Epithelial cell of prostate (primary cell): ENCODE data around the gene ZNF324.
A peak's percentile ranks its signal among the peaks of the same experiment; 100 is the strongest.
"Not testable (repeated sequence)": the region's sequence is repeated elsewhere in the genome, so short reads cannot be mapped to it uniquely, and the experiment has no call there.

Experiments used
- DNase-seq: peaks from one replicate; pipeline ENCODE4 v3.0.0-alpha.2; 2011; ENCODE audit warnings: low read depth, low spot score
- H3K27ac ChIP-seq: fragments of 450-650 bp; 2 replicates; pipeline ENCODE4 v1.5.1; 2017; ENCODE audit warnings: mild to moderate bottlenecking

Gene ZNF324

DNA sequence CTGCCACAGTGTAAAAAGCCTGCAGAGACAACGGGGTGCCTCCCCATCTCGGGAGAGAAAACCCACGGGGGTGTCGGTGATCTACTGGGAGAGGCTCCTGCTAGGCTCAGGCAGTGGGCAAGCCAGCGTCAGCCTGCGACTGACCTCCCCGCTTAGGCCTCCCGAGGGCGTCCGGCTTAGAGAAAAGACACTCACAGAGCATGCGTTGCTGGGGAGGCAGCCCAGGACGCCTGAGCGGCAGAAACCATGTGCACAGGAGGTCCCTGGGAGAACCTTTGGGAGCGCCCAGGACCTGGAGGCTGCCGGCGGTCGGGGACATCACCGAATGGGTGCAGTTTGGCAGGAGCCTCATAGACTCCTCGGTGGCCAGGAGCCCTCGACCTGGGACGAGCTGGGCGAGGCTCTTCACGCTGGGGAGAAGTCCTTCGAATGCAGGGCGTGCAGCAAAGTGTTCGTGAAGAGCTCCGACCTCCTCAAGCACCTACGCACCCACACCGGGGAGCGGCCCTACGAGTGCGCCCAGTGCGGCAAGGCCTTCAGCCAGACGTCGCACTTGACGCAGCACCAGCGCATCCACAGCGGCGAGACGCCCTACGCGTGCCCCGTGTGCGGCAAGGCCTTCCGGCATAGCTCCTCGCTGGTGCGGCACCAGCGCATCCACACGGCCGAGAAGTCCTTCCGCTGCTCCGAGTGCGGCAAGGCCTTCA, 4.1 kb downstream of the ZNF324 start:
- not testable (repeated sequence) for H3K27ac ChIP-seq, DNase-seq

DNA sequence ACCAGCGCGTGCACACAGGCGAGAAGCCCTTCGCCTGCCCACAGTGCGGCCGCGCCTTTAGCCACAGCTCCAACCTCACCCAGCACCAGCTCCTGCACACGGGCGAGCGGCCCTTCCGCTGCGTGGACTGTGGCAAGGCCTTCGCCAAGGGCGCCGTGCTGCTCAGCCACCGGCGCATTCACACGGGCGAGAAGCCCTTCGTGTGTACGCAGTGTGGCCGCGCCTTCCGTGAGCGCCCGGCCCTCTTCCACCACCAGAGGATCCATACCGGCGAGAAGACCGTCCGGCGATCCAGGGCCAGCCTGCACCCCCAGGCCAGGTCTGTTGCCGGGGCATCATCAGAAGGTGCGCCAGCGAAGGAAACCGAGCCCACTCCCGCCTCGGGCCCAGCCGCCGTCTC, 4.9 kb downstream of the ZNF324 start:
- no peak overlapping the region for H3K27ac ChIP-seq
- no peak for DNase-seq

DNA sequence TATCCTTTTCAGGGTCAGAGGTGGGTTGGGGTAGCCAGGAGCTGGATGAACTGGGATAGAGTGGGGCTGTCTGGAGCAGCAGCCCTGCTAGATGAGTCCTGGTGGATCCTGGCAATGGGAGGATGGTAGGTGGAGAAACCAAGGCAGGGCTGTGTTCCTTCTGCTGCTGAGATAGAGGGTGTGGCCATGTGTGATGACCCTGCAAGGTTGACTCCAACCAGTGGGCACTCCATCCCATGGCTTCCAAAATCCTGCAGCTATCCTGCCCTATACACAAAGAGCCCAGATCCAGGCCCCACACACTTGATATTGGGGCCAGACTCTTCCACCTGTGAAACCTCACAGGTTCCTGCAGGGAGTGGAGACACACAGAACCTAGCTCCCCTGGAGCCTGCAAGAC, 6.9 kb downstream of the ZNF324 start:
- no peak overlapping the region for H3K27ac ChIP-seq
- DNase-seq, result no peak

DNA sequence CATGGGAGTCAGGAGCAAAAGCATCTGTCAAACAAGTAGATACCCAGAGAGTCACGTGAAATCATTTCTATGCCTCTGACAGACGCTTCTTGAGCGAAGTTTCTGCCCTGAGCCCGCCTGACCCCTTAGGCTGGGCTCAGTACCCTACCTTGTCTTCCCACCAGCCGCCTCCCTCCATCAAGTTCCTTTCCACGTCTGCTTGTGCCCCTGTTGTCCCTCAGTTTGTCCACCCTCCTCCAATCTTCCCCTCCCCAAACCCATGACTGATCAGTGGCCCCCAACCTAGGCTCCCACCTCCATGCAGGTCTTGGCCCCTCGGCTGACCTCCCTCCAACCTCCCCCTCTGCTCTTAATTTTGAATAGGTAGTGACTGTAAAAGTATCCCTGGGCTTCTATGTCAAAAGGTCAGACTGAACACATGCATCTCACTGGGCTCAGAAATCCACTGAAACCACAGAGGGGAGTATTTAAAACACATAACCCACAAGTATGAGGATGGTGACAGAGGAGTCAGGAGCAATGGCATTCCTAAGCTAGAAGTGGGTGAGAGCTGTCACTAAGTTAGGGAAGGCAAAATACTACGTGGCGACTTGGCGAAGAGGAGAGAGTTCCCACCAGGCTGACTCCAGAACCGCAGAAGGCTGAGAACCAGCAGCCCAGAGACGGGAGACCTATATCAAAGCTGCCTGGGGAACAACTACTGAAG, 7.6 kb downstream of the ZNF324 start:
- DNase-seq, result no peak
- no peak overlapping the region for H3K27ac ChIP-seq

DNA sequence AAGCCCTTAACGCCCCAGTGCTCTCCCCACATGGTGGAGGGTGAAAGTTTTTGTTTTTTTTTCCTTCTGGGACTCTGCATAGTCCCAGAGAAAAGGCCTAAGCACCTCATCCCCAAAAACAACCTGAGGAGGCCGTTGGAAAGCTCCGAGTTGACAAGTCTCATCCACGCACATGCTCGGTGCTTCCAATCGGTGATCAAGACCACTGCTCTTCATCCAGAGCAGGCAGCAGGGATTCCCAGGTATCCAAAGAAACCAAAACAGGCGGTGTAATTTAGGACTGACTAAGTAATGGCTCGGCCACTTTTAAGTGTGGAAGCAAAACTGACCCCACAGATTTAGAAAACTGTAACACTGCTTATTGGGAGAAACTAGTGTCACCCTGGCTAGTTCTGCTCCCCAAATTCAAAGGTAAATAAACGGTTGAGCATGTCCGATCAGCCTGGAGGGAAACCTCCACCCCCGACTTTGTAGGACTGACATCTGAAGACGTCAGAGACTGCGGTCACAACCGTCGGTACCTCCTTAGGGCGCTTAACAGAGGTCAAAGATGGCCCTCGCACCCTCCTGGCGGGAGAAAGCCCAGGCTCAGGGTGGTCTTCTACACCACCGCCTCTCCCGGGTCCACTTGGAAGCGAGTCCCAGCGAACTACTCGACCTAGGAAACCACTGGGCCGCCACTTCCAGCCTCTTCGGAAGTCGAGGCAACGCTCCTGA, 8.3 kb downstream of the ZNF324 start:
- H3K27ac ChIP-seq, result peak overlapping the region; percentile 79

DNA sequence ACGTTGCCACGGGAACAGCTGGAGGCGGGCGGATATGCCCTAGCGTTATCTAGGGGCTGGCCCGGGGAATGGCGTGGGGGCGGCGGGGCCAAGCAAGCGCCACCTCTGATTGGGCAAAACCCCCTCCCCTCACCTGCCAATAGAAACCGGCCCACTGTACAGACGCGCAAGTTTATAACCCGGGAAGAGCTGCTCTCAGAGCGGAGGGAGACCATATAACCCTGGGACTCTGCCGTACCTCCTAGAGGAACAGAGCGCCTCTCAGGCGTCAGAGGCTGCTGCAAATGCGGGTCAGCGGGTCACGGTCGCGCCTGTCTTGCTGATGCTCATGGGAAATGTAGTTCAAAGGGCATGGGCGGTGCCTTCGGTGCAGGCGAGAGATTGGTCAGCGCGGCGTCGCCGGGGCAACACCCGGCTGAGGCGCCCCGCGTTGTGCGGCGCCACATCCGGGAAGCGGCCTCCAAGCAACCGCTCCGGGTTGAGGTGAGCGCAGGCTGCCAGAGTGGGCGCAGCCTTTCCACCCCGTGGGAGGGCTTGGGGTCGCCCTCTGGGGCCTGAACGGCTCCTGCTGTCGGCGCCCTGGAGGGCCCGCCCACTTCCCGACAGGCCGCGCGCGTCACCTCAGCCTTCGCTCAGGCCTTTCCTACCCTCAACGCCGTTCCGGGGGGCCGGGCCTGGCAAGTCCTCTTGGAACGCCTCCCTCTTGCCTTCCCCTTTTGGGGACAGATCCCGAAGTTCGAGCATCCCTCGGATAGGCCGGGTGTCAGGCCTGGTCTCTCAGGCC, 9.0 kb downstream of the ZNF324 start, which contains the start of gene ZNF446:
ZNF446 (plus strand) TSS at position 639 of the 784 bp plus-strand sequence. CDS start 867 bp downstream, outside the sequence.
- peak; percentile 82 for DNase-seq
- peak within 1 kb of the TSS; percentile 79 for H3K27ac ChIP-seq

More for the DNA sequence above, 8.3 kb downstream of the ZNF324 start:
- no peak for DNase-seq

DNA sequence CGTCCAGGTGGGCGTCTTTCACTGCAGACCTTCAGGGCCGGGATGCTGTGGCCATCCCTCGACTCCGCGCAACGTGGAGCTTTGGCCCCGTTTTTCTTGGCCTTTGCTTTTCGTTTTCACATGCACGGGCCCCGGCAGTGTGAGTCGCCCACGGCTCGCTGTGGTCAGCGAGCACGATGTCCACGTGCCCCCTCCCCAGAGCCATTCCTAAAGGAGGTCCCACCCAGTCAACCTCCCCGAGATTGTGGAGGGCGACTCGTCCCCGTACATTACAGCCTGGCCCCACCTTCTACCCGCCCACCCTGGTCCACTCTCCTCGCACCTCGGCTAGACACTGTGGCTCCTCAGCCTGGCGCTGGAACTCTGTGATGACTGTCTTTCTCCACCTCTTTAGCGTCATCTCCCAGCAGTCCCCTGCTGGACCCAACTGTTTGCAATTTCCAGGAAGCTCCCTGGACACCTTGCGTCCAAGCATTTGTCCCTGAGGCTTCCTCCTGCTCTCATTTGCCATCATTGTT, 9.7 kb downstream of the ZNF324 start:
- no peak for DNase-seq
- peak overlapping the region; percentile 79 for H3K27ac ChIP-seq

DNA sequence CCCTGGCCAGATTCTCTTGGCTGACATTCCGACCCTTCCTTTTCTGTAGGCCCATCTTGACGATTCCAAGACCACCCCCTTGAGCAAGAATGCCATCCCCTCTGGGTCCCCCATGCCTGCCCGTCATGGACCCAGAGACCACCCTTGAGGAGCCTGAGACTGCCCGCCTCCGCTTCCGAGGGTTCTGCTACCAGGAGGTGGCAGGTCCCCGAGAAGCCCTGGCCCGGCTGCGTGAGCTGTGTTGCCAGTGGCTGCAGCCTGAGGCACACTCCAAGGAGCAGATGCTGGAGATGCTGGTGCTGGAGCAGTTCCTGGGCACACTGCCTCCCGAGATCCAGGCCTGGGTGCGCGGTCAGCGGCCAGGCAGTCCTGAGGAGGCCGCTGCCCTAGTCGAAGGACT, 10.2 kb downstream of the ZNF324 start:
- no peak for DNase-seq
- peak overlapping the region; percentile 79 for H3K27ac ChIP-seq

DNA sequence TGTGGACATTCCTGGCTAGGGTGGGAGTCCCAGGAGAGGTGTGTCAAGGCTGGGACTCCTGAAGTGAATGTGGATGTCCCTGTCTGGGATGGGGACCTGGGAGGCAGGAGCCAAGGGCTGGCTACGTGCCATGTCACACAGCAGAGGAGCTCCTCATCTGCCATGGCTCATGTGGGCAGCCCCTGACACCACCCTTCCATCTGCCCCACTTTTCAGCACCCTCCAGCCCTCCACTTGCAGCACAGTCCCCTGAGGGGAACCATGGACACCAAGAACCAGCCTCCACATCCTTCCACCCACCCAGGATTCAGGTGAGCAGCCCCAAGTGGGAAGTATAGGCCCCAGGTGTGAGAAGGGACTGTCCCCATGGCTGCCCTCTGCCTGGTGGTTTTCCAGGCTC, 11.0 kb downstream of the ZNF324 start:
- no peak overlapping the region for H3K27ac ChIP-seq

DNA sequence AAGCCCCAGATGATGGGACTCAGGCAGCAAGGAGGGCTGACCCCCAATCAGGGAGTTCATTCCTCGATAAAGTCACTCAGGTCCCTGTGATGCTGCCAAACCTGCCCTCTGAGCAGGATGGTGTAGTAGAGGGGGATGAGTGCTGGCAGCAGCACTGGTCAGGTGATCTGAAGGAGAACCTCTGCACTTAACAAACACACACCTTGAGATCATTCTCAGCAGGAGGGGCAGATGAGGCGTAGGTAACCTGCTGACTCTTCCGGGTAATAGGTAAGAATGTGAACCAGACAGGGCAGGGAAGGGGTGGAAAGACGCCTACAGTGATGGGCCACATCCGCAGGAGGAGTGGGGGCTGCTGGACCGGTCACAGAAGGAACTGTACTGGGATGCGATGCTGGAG, 12.4 kb downstream of the ZNF324 start:
- no peak overlapping the region for H3K27ac ChIP-seq
- DNase-seq, result no peak

More for the DNA sequence above, 11.0 kb downstream of the ZNF324 start:
- DNase-seq, result no peak

DNA sequence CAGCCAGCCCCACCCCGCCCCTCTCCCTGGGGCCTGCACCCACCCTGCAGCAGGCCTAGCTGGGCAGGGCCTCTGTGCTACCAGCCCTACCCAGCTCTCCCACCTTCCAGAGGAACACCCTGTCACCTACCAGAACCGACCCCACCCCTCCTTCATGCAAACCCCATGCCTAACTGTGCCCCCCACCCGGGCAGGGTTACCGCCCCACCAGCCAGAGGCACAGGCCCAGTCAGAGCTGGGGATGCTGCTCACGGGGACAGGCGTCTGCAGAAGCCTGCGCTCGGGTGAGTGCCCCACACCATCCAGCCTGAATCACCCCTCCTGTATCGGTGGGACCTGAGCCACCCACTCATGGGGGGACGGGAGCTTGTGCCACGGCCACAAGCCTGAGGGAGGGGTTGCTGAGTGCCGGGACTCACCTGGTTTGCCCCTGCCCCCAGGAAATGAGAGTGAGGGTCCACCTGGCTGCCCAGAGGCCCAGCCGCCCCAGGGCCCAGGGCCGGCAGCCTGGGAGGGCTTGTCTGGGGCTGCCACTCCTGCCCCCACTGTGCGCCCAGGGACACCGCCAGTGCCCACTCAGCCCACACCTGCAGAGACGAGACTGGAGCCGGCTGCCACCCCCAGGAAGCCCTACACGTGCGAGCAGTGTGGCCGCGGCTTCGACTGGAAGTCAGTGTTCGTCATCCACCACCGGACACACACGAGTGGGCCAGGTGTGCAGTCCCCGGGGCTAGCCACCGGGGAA, 13.0 kb downstream of the ZNF324 start:
- no peak overlapping the region for H3K27ac ChIP-seq
- no peak for DNase-seq

DNA sequence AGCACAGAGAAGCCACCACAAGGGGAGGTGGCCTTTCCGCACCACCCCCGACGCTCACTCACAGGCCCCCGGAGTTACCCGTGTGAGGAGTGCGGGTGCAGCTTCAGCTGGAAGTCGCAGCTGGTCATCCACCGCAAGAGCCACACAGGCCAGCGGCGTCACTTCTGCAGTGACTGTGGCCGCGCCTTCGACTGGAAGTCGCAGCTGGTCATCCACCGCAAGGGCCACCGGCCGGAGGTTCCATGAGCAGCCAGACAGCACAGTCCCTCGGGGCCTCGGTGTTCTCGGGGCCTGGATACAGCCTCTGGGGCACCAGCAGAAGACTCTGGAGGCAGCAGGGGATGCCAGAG, 13.6 kb downstream of the ZNF324 start:
- DNase-seq, result no peak
- no peak overlapping the region for H3K27ac ChIP-seq

DNA sequence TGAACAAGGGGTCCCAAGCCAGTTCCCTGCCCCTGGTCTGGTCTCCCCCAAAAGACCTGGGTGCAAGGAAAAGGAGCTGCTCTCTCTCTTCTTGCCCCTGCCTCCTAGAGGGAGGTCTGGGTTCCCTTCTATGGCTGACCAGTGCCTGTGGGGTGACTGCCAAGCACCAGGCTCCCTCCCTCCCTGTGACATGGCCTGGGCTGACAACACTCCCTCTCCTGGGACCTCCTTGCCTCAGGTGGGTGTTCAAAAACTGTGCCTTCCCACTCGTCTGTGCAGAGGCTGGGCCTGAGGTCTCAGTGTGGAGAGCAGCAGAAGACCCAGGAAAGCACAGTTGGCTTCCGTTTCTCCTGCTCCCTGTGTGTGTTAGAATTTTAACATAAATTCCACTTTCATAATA, 14.0 kb downstream of the ZNF324 start:
- DNase-seq, result no peak
- H3K27ac ChIP-seq, result no peak overlapping the region

DNA sequence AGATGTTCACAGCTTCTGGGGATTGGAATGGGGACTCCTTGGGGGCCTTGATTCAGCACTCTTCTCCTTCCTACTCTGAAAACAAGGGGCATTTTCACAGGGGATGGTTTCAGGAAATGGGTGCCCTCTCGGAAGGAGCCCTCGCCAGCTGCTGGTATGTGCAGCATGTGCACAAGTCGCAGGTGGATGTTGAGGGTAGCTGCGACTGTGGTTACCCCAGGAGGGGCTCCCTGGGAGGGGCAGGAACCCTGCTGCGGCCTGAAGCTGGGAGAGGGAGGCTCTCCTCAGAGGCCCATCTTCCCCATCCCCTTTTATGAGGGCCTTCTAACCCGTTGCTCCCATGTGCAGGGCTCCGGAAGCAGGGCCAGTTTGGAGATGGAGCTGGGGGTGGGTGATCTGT, 15.5 kb downstream of the ZNF324 start:
- no peak overlapping the region for H3K27ac ChIP-seq
- DNase-seq, result no peak

DNA sequence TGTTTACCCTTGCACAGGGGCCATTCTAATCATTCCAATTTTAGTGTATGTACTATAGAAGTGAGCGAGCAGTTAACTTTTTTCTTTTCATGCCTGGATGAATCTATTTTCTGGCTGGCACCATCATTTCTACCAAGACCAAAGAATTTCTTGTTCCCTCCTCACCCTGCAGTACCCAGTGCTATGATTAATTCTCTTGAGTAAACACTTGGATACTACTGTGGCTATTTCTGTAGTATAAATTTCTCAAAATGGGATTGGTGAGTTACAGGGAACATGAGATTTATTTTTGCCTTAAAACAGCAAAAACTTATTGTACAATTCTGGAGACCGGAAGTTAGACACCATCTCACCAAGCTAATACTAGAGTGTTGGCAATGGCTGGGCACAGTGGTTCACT, 16.9 kb downstream of the ZNF324 start:
- no peak overlapping the region for H3K27ac ChIP-seq
- DNase-seq, result no peak

DNA sequence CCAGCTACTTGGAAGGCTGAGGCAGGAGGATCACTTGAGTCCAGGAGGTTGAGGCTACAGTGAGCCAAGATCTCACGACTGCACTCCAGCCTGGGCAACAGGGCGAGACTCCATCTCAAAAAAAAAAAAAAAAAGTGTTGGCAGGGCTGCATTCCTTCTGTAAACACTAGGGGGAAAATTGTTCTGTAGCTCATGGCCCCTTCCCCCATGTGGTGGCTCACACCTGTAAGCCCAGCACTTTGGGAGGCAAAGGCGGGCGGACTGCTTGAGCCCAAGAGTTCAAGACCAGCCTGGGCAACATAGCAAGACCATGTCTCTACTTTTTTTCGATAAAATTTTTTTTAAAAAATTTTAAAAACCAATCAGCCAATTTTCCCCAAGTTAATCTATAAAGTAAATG, 17.5 kb downstream of the ZNF324 start:
- H3K27ac ChIP-seq, DNase-seq: not testable (repeated sequence)

DNA sequence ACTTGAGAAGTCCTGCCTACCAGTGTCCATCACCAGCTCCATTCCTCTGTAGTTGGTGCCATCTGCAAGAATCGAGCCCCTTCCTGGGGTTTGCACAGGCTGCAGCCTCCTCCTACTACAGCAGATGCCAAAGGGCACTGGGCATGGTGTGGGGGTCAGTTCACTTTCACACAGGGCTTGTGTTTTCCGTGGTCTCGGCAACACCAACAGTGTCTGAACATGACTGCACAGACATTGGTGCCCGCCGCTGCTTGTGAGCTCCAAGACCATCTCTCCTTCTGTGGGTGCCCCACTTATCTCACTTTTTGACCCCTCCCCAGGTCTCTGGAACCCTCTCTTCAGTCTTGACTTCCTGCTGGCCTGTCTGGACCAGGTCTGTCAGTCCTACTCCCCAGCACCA, 24.5 kb downstream of the ZNF324 start:
- H3K27ac ChIP-seq, result no peak overlapping the region
- DNase-seq, result no peak

DNA sequence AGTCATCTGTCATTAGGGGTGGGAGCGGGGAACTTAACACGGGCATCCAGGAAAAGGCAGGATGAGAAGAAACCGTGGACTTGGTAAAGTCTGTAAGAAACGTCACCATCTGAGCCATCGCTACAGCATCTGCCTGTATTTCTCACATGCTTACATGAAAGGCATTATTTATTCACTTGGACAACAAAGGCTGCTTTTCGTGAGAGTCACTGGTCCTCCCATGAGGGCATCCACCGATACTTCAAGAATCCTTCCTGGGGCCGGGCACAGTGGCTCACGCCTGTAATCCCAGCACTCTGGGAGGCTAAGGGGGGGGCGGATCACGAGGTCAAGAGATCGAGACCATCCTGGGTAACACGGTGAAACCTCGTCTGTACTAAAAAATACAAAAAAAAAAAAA, 25.4 kb downstream of the ZNF324 start:
- no peak overlapping the region for H3K27ac ChIP-seq
- no peak for DNase-seq

DNA sequence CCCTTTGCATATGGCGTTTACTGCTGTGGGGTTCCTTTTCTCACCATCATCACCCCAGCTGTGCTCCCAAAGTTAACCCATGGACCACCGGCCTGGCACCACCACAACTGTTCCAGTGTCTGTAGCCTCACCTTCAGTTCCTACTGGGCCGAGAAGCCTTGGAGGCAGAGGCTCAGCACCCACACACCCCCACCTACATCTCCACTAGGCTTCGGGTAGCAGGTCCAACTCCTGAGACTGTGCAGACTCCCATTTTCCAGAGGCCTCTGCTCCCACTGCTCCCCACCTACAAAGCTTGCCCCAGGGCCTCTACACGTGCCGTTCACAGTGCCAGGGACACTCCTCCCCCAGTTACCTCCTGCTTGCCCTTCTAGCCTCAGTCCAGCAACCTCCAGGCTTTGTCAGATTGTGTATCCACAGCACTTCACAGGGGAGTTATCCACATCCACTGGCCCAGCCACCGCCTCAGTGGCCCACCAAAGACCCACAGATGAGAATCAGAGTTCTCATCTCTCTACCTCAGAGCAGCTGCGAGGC, 30.8 kb downstream of the ZNF324 start:
- no peak overlapping the region for H3K27ac ChIP-seq
- no peak for DNase-seq
